GM23338 (cell line): Measurements from ENCODE around the gene LTB. TPM values are rescaled to one million over a fixed set of nuclear protein-coding genes. Genes with fewer than 3 reads are reported as not detected.

Source experiments
- ATAC-seq: fragments of 200-7000 bp; cut with Tn5 transposase; 3 replicates; pipeline ENCODE4 v1.9.1; 2020
- DNase-seq: peaks from one replicate; pipeline ENCODE4 v3.0.0-alpha.2; 2015; ENCODE audit warnings: low spot score
- H2AFZ ChIP-seq: fragments of 200-600 bp; sonication (generic); 2 replicates; pipeline ENCODE4 v1.8.0; 2016; ENCODE audit warnings: antibody characterized with exemption, mild to moderate bottlenecking, moderate library complexity
- H3F3A ChIP-seq: fragments of 200-600 bp; sonication (generic); replicated peaks from 2 replicates; pipeline ENCODE4 v1.8.0; 2017; ENCODE audit warnings: antibody characterized with exemption, mixed run types, low read depth
- H3K27ac ChIP-seq: fragments of 200-600 bp; sonication (generic); 2 replicates; pipeline ENCODE4 v1.6.1; 2016; ENCODE audit warnings: low read depth
- H3K27me3 ChIP-seq: fragments of 200-600 bp; sonication (generic); 2 replicates; pipeline ENCODE4 v1.8.0; 2016; ENCODE audit warnings: mild to moderate bottlenecking, mixed run types, moderate library complexity; ENCODE audit not compliant: insufficient read depth
- H3K36me3 ChIP-seq: fragments of 200-600 bp; sonication (generic); 2 replicates; pipeline ENCODE4 v1.8.0; 2016; ENCODE audit warnings: mild to moderate bottlenecking; ENCODE audit not compliant: insufficient read depth
- H3K4me1 ChIP-seq: fragments of 200-600 bp; sonication (generic); 2 replicates; pipeline ENCODE4 v1.8.0; 2016; ENCODE audit warnings: mild to moderate bottlenecking, moderate library complexity; ENCODE audit not compliant: insufficient read depth
- H3K4me2 ChIP-seq: fragments of 200-600 bp; sonication (generic); 2 replicates; pipeline ENCODE4 v1.7.1; 2017; ENCODE audit warnings: mixed run types
- H3K4me3 ChIP-seq: fragments of 200-600 bp; sonication (generic); 2 replicates; pipeline ENCODE4 v1.6.1; 2016; ENCODE audit warnings: mixed run types
- H3K79me2 ChIP-seq: fragments of 200-600 bp; sonication (generic); replicated peaks from 2 replicates; pipeline ENCODE4 v1.8.0; 2017; ENCODE audit warnings: mild to moderate bottlenecking; ENCODE audit not compliant: insufficient read depth
- H3K9me2 ChIP-seq: fragments of 200-600 bp; sonication (generic); 2 replicates; pipeline ENCODE4 v1.8.0; 2017; ENCODE audit not compliant: insufficient read depth
- H4K20me1 ChIP-seq: fragments of 200-600 bp; sonication (generic); replicated peaks from 2 replicates; pipeline ENCODE4 v1.8.0; 2017; ENCODE audit warnings: mild to moderate bottlenecking; ENCODE audit not compliant: insufficient read depth
- H3K27ac Mint-ChIP-seq: 2 replicates; pipeline ENCODE4 v1.8.0; 2020; ENCODE audit warnings: inconsistent platforms, mild to moderate bottlenecking, moderate library complexity, mixed read lengths
- H3K27me3 Mint-ChIP-seq: 3 replicates; pipeline ENCODE4 v1.8.0; 2022; ENCODE audit warnings: low read depth, mild to moderate bottlenecking, moderate library complexity, mixed read lengths, inconsistent platforms; ENCODE audit not compliant: insufficient read depth, poor library complexity
- H3K36me3 Mint-ChIP-seq: 3 replicates; pipeline ENCODE4 v1.8.0; 2021; ENCODE audit warnings: low read depth, mild to moderate bottlenecking, inconsistent platforms, moderate library complexity, mixed read lengths
- H3K4me1 Mint-ChIP-seq: 3 replicates; pipeline ENCODE4 v1.8.0; 2020; ENCODE audit warnings: mild to moderate bottlenecking, inconsistent platforms, mixed read lengths
- H3K4me3 Mint-ChIP-seq: 3 replicates; pipeline ENCODE4 v1.8.0; 2021; ENCODE audit warnings: moderate library complexity, mild to moderate bottlenecking, inconsistent platforms, mixed read lengths
- H3K9me3 Mint-ChIP-seq: 3 replicates; pipeline ENCODE4 v1.8.0; 2020; ENCODE audit warnings: moderate library complexity, mild to moderate bottlenecking, inconsistent platforms, mixed read lengths
- CREB1 ChIP-seq: fragments of 250-450 bp; sonication (Bioruptor Pico); IDR thresholded peaks from 2 replicates; pipeline ENCODE4 v1.5.0; 2020; ENCODE audit warnings: low read depth, mild to moderate bottlenecking, moderate library complexity
- ETS1 ChIP-seq: IDR thresholded peaks from 2 replicates; pipeline ENCODE4 v1.6.1; 2016; ENCODE audit warnings: antibody characterized with exemption
- EZH2 ChIP-seq: fragments of 200-600 bp; sonication (generic); IDR thresholded peaks from one replicate; pipeline ENCODE4 v1.8.0; 2017; ENCODE audit warnings: antibody characterized with exemption, mild to moderate bottlenecking, low read depth; ENCODE audit not compliant: unreplicated experiment
- EZH2phosphoT487 ChIP-seq: fragments of 200-600 bp; sonication (generic); IDR thresholded peaks from one replicate; pipeline ENCODE4 v1.8.1; 2018; ENCODE audit warnings: antibody characterized with exemption; ENCODE audit not compliant: unreplicated experiment
- JUNB ChIP-seq: IDR thresholded peaks from one replicate; pipeline ENCODE4 v1.6.1; 2016; ENCODE audit warnings: antibody characterized with exemption; ENCODE audit not compliant: unreplicated experiment
- NANOG ChIP-seq: IDR thresholded peaks from 2 replicates; pipeline ENCODE4 v1.6.1; 2016; ENCODE audit warnings: antibody characterized with exemption, borderline replicate concordance
- POLR2AphosphoS5 ChIP-seq: IDR thresholded peaks from 2 replicates; pipeline ENCODE4 v1.6.1; 2016; ENCODE audit warnings: antibody characterized with exemption, low read depth
- REST ChIP-seq: IDR thresholded peaks from one replicate; pipeline ENCODE4 v1.6.1; 2018; ENCODE audit warnings: antibody characterized with exemption; ENCODE audit not compliant: unreplicated experiment
- STAT1 ChIP-seq: IDR thresholded peaks from one replicate; pipeline ENCODE4 v1.6.1; 2016; ENCODE audit warnings: antibody characterized with exemption; ENCODE audit not compliant: unreplicated experiment
- ZNF114 ChIP-seq: fragments of 250-450 bp; sonication (Bioruptor Pico); IDR thresholded peaks from 2 replicates; pipeline ENCODE4 v1.5.0; 2020; ENCODE audit warnings: mild to moderate bottlenecking, moderate library complexity
- ZNF331 ChIP-seq: fragments of 250-450 bp; sonication (Bioruptor Pico); IDR thresholded peaks from 2 replicates; pipeline ENCODE4 v1.5.0; 2020; ENCODE audit warnings: low read depth, mild to moderate bottlenecking, moderate library complexity
- polyA plus RNA-seq: library from polyadenylated mRNA; unstranded; fragments of >200 nt; fragmentation: Nextera tagmentation; extraction: Ambion mirVana; gene quantifications from 2 replicates; pipeline ENCODE4 v1.2.1, GENCODE V29; 2016
- total RNA-seq: library from RNA; depleted of rRNA; stranded (reverse); fragments of >200 nt; shearing (Covaris generic); gene quantifications from 2 replicates; pipeline ENCODE4 v1.2.3, GENCODE V29; 2014
- TF ChIP-seq, protein P1 (sequence below), 2 experiments: fragments of 200-600 bp in 1 of 2; sonication (generic) in 1 of 2; conservative IDR thresholded peaks; 2 replicates each; pipeline versions ENCODE4 v1.5.1 to v1.6.1; 2016 to 2017; ENCODE audit warnings: antibody characterized with exemption in 2 of 2, low read depth in 2 of 2, mild to moderate bottlenecking in 2 of 2, moderate library complexity in 1 of 2
- TF ChIP-seq, protein P2 (sequence below): fragments of 250-450 bp; sonication (Bioruptor Pico); IDR thresholded peaks from 2 replicates; pipeline ENCODE4 v1.5.0; 2020; ENCODE audit warnings: mild to moderate bottlenecking, moderate library complexity

Gene LTB
- total and polyA plus RNA-seq, 2 experiments from 2014 or later: 1.7 TPM; not detected in 1

- H3K27ac Mint-ChIP-seq: no peak within 1 kb of the TSS
- H3K4me2 ChIP-seq: no peak within 1 kb of the TSS
- 0 out of 2 replicates have a peak within 1 kb of the TSS, but pooled peaks have one; percentile 7 for H2AFZ ChIP-seq
- no peak for TF ChIP-seq NANOG
- no peak for TF ChIP-seq EZH2phosphoT487
- TF ChIP-seq, protein P1, sequence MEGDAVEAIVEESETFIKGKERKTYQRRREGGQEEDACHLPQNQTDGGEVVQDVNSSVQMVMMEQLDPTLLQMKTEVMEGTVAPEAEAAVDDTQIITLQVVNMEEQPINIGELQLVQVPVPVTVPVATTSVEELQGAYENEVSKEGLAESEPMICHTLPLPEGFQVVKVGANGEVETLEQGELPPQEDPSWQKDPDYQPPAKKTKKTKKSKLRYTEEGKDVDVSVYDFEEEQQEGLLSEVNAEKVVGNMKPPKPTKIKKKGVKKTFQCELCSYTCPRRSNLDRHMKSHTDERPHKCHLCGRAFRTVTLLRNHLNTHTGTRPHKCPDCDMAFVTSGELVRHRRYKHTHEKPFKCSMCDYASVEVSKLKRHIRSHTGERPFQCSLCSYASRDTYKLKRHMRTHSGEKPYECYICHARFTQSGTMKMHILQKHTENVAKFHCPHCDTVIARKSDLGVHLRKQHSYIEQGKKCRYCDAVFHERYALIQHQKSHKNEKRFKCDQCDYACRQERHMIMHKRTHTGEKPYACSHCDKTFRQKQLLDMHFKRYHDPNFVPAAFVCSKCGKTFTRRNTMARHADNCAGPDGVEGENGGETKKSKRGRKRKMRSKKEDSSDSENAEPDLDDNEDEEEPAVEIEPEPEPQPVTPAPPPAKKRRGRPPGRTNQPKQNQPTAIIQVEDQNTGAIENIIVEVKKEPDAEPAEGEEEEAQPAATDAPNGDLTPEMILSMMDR (conservative IDR thresholded peaks at IDR 0.05; ENCODE audit: low read depth in 2 of 2): no peak
- TF ChIP-seq EZH2: no peak
- TF ChIP-seq CREB1: no peak
- no peak for TF ChIP-seq ETS1
- no peak for TF ChIP-seq JUNB
- TF ChIP-seq, protein P2, sequence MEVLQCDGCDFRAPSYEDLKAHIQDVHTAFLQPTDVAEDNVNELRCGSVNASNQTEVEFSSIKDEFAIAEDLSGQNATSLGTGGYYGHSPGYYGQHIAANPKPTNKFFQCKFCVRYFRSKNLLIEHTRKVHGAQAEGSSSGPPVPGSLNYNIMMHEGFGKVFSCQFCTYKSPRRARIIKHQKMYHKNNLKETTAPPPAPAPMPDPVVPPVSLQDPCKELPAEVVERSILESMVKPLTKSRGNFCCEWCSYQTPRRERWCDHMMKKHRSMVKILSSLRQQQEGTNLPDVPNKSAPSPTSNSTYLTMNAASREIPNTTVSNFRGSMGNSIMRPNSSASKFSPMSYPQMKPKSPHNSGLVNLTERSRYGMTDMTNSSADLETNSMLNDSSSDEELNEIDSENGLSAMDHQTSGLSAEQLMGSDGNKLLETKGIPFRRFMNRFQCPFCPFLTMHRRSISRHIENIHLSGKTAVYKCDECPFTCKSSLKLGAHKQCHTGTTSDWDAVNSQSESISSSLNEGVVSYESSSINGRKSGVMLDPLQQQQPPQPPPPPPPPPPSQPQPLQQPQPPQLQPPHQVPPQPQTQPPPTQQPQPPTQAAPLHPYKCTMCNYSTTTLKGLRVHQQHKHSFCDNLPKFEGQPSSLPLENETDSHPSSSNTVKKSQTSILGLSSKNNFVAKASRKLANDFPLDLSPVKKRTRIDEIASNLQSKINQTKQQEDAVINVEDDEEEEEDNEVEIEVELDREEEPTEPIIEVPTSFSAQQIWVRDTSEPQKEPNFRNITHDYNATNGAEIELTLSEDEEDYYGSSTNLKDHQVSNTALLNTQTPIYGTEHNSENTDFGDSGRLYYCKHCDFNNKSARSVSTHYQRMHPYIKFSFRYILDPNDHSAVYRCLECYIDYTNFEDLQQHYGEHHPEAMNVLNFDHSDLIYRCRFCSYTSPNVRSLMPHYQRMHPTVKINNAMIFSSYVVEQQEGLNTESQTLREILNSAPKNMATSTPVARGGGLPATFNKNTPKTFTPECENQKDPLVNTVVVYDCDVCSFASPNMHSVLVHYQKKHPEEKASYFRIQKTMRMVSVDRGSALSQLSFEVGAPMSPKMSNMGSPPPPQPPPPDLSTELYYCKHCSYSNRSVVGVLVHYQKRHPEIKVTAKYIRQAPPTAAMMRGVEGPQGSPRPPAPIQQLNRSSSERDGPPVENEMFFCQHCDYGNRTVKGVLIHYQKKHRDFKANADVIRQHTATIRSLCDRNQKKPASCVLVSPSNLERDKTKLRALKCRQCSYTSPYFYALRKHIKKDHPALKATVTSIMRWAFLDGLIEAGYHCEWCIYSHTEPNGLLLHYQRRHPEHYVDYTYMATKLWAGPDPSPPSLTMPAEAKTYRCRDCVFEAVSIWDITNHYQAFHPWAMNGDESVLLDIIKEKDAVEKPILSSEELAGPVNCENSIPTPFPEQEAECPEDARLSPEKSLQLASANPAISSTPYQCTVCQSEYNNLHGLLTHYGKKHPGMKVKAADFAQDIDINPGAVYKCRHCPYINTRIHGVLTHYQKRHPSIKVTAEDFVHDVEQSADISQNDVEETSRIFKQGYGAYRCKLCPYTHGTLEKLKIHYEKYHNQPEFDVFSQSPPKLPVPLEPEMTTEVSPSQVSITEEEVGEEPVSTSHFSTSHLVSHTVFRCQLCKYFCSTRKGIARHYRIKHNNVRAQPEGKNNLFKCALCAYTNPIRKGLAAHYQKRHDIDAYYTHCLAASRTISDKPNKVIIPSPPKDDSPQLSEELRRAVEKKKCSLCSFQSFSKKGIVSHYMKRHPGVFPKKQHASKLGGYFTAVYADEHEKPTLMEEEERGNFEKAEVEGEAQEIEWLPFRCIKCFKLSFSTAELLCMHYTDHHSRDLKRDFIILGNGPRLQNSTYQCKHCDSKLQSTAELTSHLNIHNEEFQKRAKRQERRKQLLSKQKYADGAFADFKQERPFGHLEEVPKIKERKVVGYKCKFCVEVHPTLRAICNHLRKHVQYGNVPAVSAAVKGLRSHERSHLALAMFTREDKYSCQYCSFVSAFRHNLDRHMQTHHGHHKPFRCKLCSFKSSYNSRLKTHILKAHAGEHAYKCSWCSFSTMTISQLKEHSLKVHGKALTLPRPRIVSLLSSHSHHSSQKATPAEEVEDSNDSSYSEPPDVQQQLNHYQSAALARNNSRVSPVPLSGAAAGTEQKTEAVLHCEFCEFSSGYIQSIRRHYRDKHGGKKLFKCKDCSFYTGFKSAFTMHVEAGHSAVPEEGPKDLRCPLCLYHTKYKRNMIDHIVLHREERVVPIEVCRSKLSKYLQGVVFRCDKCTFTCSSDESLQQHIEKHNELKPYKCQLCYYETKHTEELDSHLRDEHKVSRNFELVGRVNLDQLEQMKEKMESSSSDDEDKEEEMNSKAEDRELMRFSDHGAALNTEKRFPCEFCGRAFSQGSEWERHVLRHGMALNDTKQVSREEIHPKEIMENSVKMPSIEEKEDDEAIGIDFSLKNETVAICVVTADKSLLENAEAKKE (CRISPR knock-in tag): no peak
- TF ChIP-seq ZNF331 (CRISPR knock-in tag): no peak
- TF ChIP-seq POLR2AphosphoS5: no peak
- TF ChIP-seq REST: no peak
- no peak for TF ChIP-seq ZNF114 (CRISPR knock-in tag)
- TF ChIP-seq STAT1: no peak
- peaks cover 17% of the 10 kb centered on the region for H3K4me1 Mint-ChIP-seq
- no peaks in the 10 kb centered on the region for H4K20me1 ChIP-seq
- H3K4me3 ChIP-seq: no peak within 1 kb of the TSS
- H3K79me2 ChIP-seq: no peaks in the 10 kb centered on the region
- ATAC-seq (peak; percentile 14; the same call in 1 of the 3 replicates), DNase-seq (no peak)
- H3K9me2 ChIP-seq: no peaks in the 10 kb centered on the region
- H3K27ac ChIP-seq: no peak within 1 kb of the TSS
- peaks cover 5% of the 10 kb centered on the region; the same call in 1 of the 2 replicates for H3K4me1 ChIP-seq
- H3K27me3 Mint-ChIP-seq: peaks cover 21% of the 10 kb centered on the region
- H3K27me3 ChIP-seq: no peaks in the 10 kb centered on the region
- H3K36me3 Mint-ChIP-seq: no peaks in the 10 kb centered on the region; the same call in 2 of the 3 replicates
- no peak within 1 kb of the TSS; the same call in 2 of the 3 replicates for H3K4me3 Mint-ChIP-seq
- H3F3A ChIP-seq: no peaks in the 10 kb centered on the region
- no peaks in the 10 kb centered on the region; the same call in 2 of the 3 replicates for H3K9me3 Mint-ChIP-seq
- H3K36me3 ChIP-seq: no peaks in the 10 kb centered on the region
Observed at GRCh38 chr6:31572041-31572911, 9.9 kb downstream of the LTB start, which contains the start of gene LTA. TSS of gene LTA (plus strand) at chr6:31572289. CDS start at chr6:31572743, 454 bp downstream.
